Chondrocyte (in vitro differentiated cells): Measurements from ENCODE around the gene SGK2. TPM values are rescaled to one million over a fixed set of nuclear protein-coding genes. Genes with fewer than 3 reads are reported as not detected.

ENCODE experiments used
- DNase-seq: peaks from one replicate; pipeline ENCODE4 v3.0.0; 2021; ENCODE audit warnings: mixed read lengths, low spot score
- H3K27ac Mint-ChIP-seq: one replicate; pipeline ENCODE4 v1.8.0; 2021; ENCODE audit warnings: mild to moderate bottlenecking, moderate library complexity, mixed read lengths; ENCODE audit not compliant: unreplicated experiment
- H3K27me3 Mint-ChIP-seq: 2 replicates; pipeline ENCODE4 v1.8.0; 2021; ENCODE audit warnings: low read depth, mixed read lengths
- H3K36me3 Mint-ChIP-seq: 2 replicates; pipeline ENCODE4 v1.8.0; 2021; ENCODE audit warnings: low read depth, mixed read lengths
- H3K4me1 Mint-ChIP-seq: 2 replicates; pipeline ENCODE4 v1.8.0; 2021; ENCODE audit warnings: low read depth, mild to moderate bottlenecking, mixed read lengths
- H3K4me3 Mint-ChIP-seq: one replicate; pipeline ENCODE4 v1.8.0; 2021; ENCODE audit warnings: mild to moderate bottlenecking, moderate library complexity, mixed read lengths; ENCODE audit not compliant: unreplicated experiment
- H3K9me3 Mint-ChIP-seq: 2 replicates; pipeline ENCODE4 v1.8.0; 2021; ENCODE audit warnings: low read depth, mixed read lengths
- total RNA-seq: library from RNA; stranded (reverse); gene quantifications from 3 replicates; pipeline ENCODE4 v1.2.1, GENCODE V29; 2021
- TF ChIP-seq, protein P1 (sequence below): fragments of 200-600 bp; sonication (generic); IDR thresholded peaks from 2 replicates; pipeline ENCODE4 v1.5.0; 2021; ENCODE audit warnings: antibody characterized with exemption, mild to moderate bottlenecking, moderate library complexity

The SGK2 gene
- total RNA-seq, 1 donor from 2014 or later, result 0.45 TPM

DNA sequence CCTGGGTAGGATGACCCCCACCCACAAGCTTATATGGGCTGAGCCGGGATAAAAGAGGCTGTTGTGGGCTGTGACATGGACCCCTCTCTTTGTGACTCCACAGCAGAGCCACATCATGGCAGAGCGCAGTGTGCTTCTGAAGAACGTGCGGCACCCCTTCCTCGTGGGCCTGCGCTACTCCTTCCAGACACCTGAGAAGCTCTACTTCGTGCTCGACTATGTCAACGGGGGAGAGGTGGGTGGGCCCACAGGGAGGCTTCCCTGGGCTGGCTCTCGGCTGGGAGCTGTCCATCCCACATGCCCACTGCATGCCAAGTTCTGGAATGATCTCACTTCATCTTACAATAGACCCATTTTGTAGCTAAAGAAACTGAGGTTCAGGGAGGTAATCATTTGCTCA lies 10.5 kb downstream of the SGK2 start:
- Mint-ChIP-seq H3K36me3 (no peaks in the 10 kb centered on the region), H3K4me1 (no peaks in the 10 kb centered on the region), H3K27ac (no peak overlapping the region), H3K9me3 (no peaks in the 10 kb centered on the region), H3K27me3 (no peaks in the 10 kb centered on the region), H3K4me3 (no peak overlapping the region)
- TF ChIP-seq, protein P1, sequence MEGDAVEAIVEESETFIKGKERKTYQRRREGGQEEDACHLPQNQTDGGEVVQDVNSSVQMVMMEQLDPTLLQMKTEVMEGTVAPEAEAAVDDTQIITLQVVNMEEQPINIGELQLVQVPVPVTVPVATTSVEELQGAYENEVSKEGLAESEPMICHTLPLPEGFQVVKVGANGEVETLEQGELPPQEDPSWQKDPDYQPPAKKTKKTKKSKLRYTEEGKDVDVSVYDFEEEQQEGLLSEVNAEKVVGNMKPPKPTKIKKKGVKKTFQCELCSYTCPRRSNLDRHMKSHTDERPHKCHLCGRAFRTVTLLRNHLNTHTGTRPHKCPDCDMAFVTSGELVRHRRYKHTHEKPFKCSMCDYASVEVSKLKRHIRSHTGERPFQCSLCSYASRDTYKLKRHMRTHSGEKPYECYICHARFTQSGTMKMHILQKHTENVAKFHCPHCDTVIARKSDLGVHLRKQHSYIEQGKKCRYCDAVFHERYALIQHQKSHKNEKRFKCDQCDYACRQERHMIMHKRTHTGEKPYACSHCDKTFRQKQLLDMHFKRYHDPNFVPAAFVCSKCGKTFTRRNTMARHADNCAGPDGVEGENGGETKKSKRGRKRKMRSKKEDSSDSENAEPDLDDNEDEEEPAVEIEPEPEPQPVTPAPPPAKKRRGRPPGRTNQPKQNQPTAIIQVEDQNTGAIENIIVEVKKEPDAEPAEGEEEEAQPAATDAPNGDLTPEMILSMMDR, result no peak
- no peak for DNase-seq

DNA sequence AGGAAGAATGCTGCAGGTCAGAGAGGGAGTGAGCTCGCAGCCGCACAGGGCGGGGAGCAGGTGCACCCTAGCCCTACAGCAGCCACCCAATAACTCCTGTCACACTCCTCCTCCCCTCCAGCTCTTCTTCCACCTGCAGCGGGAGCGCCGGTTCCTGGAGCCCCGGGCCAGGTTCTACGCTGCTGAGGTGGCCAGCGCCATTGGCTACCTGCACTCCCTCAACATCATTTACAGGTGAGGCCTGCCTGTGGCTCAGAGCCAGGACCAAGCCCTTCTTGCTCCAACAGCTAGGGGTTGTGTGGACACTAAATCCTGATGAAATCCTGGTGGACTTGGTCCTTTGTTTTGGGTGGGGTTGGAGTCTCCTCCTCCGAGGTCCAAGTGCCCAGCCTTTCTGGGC lies 11.7 kb downstream of the SGK2 start:
- DNase-seq, result no peak
- Mint-ChIP-seq H3K4me1 (no peaks in the 10 kb centered on the region), H3K36me3 (no peaks in the 10 kb centered on the region), H3K27ac (no peak overlapping the region), H3K4me3 (no peak overlapping the region), H3K9me3 (no peaks in the 10 kb centered on the region), H3K27me3 (no peaks in the 10 kb centered on the region)
- TF ChIP-seq, protein P1, result no peak

DNA sequence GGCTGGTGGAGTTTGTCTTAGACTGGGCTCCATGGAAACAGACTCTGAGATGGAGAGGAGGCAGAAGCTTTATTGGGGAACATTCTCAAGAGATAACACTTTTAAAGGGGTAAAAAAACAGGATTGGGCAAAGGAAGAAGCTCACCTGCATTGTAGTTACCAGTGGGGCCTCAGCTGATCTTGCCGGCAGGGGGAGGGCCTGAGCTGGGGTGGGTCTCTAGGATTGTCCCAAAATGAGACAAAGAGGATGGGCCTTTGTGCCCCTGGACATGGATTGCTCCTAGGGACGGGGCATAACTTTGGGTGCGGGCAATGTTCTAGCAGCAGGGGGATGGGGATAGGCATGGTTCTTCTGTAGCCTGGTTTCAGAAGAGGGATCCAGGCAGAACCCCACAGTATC lies 12.5 kb downstream of the SGK2 start:
- Mint-ChIP-seq H3K9me3 (no peaks in the 10 kb centered on the region), H3K36me3 (no peaks in the 10 kb centered on the region), H3K27ac (no peak overlapping the region), H3K27me3 (no peaks in the 10 kb centered on the region), H3K4me1 (no peaks in the 10 kb centered on the region), H3K4me3 (no peak overlapping the region)
- TF ChIP-seq, protein P1, result no peak
- peak; percentile 50 for DNase-seq

DNA sequence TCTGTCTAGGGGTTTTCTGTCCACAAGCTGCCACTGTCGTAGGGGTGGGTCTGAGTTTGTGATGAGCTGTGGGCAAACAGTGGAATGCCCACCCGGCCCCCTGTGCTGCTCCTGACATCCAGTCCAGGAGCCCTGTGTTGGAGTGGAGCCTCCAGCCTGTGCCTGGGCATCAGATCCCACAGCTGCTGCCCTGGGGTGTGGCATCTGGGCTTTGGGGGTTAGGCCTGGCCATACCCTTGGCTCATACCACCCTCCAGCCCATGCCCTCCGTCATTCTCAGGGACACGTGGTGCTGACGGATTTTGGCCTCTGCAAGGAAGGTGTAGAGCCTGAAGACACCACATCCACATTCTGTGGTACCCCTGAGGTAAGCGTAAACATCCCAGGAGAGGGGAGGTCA lies 12.9 kb downstream of the SGK2 start:
- H3K36me3 Mint-ChIP-seq, result no peaks in the 10 kb centered on the region
- TF ChIP-seq, protein P1, result no peak
- no peaks in the 10 kb centered on the region for H3K4me1 Mint-ChIP-seq
- DNase-seq, result peak; percentile 68
- H3K27ac Mint-ChIP-seq, result no peak overlapping the region
- H3K9me3 Mint-ChIP-seq, result no peaks in the 10 kb centered on the region
- H3K4me3 Mint-ChIP-seq, result no peak overlapping the region
- H3K27me3 Mint-ChIP-seq, result no peaks in the 10 kb centered on the region

DNA sequence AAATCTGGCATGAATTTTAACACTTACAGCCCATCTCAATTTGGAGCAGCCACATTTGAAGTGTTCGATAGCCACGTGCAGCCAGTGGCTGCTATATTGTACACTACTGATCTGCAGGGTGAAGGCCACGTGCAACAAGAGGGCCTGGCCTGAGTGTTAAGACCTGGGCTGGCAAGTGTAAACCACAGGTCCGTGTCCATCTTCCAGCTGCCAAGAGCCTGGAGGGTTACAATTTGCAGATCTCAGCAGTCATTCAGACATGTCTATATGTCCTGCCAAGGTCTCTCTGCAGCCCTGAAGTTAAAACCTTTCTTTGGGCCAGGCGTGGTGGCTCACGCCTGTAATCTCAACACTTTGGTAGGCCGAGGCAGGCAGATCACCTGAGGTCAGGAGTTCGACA lies 14.1 kb downstream of the SGK2 start:
- TF ChIP-seq, protein P1, result no peak
- peak; percentile 56 for DNase-seq
- Mint-ChIP-seq H3K4me3 (no peak overlapping the region), H3K27ac (no peak overlapping the region), H3K9me3 (no peaks in the 10 kb centered on the region), H3K27me3 (no peaks in the 10 kb centered on the region), H3K4me1 (no peaks in the 10 kb centered on the region), H3K36me3 (no peaks in the 10 kb centered on the region)
